ENCODE results near the gene PXT1. TPM values are rescaled to one million over a fixed set of nuclear protein-coding genes. Genes with fewer than 3 reads are reported as not detected.

Gene PXT1
- total and polyA plus RNA-seq, 9 of the 15 experiments (the other 6 are each of a cell fraction or from before 2014, with no cell fraction given): 0.09 to 0.11 (median 0.10) TPM; not detected in 5

DNA sequence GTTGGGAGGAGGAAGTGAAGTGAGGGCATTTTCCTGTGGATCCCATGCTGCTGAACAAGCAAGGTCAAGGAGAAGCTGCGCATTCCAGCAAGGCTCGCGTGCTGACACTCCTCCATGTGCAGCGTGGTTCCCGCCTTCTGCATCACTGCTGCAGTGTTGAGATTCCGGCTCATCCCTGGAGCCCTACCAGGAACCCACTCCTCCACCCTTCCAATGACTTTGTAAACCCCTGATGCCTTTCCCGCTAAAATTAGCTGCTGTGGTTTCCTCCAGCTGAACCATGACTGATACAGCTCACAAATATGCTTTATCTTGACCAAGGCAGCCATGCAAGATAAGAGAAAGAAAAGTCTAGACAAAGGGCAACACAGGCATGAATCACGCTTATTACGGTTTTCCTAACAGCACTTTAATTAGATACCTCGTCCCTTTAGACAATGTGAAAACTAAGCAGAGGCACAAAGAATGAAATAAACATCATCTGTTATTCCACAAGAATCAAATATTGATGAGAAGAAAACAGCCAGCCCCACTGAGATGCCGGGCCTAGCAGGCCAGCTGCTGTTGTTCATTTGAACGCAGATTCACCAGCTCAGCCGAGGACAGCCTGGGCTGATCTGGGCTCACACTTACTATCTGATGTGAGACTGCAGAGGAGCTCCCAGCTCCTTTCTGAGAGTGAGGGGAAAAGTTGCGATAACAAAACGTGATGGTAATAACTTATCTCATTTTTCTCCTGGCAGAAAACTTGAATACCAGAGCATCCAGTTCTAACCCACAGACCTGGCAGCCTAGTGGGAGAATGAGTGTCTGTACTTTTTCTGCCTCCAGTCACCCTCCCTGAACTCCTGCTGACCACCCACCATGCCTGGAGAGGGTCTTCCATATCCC, 91.7 kb downstream of the PXT1 start (continued):
- TF ChIP-seq, protein P1, sequence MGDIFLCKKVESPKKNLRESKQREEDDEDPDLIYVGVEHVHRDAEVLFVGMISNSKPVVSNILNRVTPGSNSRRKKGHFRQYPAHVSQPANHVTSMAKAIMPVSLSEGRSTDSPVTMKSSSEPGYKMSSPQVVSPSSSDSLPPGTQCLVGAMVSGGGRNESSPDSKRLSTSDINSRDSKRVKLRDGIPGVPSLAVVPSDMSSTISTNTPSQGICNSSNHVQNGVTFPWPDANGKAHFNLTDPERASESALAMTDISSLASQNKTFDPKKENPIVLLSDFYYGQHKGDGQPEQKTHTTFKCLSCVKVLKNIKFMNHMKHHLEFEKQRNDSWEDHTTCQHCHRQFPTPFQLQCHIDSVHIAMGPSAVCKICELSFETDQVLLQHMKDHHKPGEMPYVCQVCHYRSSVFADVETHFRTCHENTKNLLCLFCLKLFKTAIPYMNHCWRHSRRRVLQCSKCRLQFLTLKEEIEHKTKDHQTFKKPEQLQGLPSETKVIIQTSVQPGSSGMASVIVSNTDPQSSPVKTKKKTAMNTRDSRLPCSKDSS (IDR thresholded peaks at IDR 0.05; ENCODE audit: low read depth, partially characterized antibody): no peak
- TF ChIP-seq NELFE (IDR thresholded peaks at IDR 0.05; ENCODE audit: insufficient read depth, insufficient read length): no peak
- TF ChIP-seq FIP1L1 (IDR thresholded peaks at IDR 0.05; ENCODE audit: low read depth, low read length, poor library complexity, severe bottlenecking): no peak
- TF ChIP-seq, protein P2, sequence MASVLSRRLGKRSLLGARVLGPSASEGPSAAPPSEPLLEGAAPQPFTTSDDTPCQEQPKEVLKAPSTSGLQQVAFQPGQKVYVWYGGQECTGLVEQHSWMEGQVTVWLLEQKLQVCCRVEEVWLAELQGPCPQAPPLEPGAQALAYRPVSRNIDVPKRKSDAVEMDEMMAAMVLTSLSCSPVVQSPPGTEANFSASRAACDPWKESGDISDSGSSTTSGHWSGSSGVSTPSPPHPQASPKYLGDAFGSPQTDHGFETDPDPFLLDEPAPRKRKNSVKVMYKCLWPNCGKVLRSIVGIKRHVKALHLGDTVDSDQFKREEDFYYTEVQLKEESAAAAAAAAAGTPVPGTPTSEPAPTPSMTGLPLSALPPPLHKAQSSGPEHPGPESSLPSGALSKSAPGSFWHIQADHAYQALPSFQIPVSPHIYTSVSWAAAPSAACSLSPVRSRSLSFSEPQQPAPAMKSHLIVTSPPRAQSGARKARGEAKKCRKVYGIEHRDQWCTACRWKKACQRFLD (CRISPR knock-in tag; IDR thresholded peaks at IDR 0.05): peak; percentile 83
- TF ChIP-seq MEIS2 (IDR thresholded peaks at IDR 0.05; ENCODE audit: partially characterized antibody): peak; percentile 65
- TF ChIP-seq, protein P3, sequence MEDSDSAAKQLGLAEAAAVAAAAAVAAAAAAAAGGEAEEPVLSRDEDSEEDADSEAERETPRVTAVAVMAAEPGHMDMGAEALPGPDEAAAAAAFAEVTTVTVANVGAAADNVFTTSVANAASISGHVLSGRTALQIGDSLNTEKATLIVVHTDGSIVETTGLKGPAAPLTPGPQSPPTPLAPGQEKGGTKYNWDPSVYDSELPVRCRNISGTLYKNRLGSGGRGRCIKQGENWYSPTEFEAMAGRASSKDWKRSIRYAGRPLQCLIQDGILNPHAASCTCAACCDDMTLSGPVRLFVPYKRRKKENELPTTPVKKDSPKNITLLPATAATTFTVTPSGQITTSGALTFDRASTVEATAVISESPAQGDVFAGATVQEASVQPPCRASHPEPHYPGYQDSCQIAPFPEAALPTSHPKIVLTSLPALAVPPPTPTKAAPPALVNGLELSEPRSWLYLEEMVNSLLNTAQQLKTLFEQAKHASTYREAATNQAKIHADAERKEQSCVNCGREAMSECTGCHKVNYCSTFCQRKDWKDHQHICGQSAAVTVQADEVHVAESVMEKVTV (CRISPR knock-in tag; IDR thresholded peaks at IDR 0.05): 0 out of 2 replicates have a peak, but pooled peaks have one; percentile 20
- peak; percentile 94 for TF ChIP-seq DPF2 (IDR thresholded peaks at IDR 0.05)
- TF ChIP-seq C11orf30 (IDR thresholded peaks at IDR 0.05; ENCODE audit: low read depth): peak; percentile 10; the same call in 1 of the 2 replicates
- no peak for TF ChIP-seq ZNF347 (CRISPR knock-in tag; IDR thresholded peaks at IDR 0.05; ENCODE audit: low read depth)
- TF ChIP-seq, protein P4, sequence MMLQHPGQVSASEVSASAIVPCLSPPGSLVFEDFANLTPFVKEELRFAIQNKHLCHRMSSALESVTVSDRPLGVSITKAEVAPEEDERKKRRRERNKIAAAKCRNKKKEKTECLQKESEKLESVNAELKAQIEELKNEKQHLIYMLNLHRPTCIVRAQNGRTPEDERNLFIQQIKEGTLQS (IDR thresholded peaks at IDR 0.05): peak; percentile 82
- TF ChIP-seq, protein P4 (CRISPR knock-in tag; conservative IDR thresholded peaks at IDR 0.05): 0 out of 2 replicates have a peak, but pooled peaks have one; percentile 38
- TF ChIP-seq, protein P5, sequence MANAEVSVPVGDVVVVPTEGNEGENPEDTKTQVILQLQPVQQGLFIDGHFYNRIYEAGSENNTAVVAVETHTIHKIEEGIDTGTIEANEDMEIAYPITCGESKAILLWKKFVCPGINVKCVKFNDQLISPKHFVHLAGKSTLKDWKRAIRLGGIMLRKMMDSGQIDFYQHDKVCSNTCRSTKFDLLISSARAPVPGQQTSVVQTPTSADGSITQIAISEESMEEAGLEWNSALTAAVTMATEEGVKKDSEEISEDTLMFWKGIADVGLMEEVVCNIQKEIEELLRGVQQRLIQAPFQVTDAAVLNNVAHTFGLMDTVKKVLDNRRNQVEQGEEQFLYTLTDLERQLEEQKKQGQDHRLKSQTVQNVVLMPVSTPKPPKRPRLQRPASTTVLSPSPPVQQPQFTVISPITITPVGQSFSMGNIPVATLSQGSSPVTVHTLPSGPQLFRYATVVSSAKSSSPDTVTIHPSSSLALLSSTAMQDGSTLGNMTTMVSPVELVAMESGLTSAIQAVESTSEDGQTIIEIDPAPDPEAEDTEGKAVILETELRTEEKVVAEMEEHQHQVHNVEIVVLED (CRISPR knock-in tag; IDR thresholded peaks at IDR 0.05): peak; percentile 51; the same call in 1 of the 2 replicates
- no peak for TF ChIP-seq SNRNP70 (optimal IDR thresholded peaks at IDR 0.05; ENCODE audit: low read depth, low read length)
- no peak for TF ChIP-seq MED1 (CRISPR knock-in tag; IDR thresholded peaks at IDR 0.05; ENCODE audit: borderline replicate concordance)
- TF ChIP-seq COPS2 (conservative IDR thresholded peaks at IDR 0.05): no peak
- TF ChIP-seq, protein P6, sequence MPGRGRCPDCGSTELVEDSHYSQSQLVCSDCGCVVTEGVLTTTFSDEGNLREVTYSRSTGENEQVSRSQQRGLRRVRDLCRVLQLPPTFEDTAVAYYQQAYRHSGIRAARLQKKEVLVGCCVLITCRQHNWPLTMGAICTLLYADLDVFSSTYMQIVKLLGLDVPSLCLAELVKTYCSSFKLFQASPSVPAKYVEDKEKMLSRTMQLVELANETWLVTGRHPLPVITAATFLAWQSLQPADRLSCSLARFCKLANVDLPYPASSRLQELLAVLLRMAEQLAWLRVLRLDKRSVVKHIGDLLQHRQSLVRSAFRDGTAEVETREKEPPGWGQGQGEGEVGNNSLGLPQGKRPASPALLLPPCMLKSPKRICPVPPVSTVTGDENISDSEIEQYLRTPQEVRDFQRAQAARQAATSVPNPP (IDR thresholded peaks at IDR 0.05; ENCODE audit: borderline replicate concordance, insufficient read depth, insufficient read length): no peak
